NB4 (cell line): ENCODE results near the gene CALD1.

Source experiments
- DNase-seq: peaks from one replicate; pipeline ENCODE4 v3.0.0; 2010; ENCODE audit warnings: low read depth
- H3K4me3 ChIP-seq: one replicate; pipeline ENCODE4 v1.5.1; 2011; ENCODE audit warnings: mild to moderate bottlenecking, low read depth, low read length, moderate library complexity
- MYC ChIP-seq: IDR thresholded peaks from 2 replicates; pipeline ENCODE4 v1.6.1; 2011; ENCODE audit warnings: low read depth, low read length
- POLR2A ChIP-seq: IDR thresholded peaks from 2 replicates; pipeline ENCODE4 v1.6.1; 2011; ENCODE audit warnings: mild to moderate bottlenecking; ENCODE audit not compliant: insufficient read length; ENCODE audit errors: extremely low read depth
- TF ChIP-seq, protein P1 (sequence below): IDR thresholded peaks from 2 replicates; pipeline ENCODE4 v1.6.1; 2011; ENCODE audit warnings: low read depth, low read length
- TF ChIP-seq, protein P2 (sequence below): IDR thresholded peaks from one replicate; pipeline ENCODE4 v1.5.1; 2012; ENCODE audit warnings: low read depth, low read length

Gene CALD1

DNA sequence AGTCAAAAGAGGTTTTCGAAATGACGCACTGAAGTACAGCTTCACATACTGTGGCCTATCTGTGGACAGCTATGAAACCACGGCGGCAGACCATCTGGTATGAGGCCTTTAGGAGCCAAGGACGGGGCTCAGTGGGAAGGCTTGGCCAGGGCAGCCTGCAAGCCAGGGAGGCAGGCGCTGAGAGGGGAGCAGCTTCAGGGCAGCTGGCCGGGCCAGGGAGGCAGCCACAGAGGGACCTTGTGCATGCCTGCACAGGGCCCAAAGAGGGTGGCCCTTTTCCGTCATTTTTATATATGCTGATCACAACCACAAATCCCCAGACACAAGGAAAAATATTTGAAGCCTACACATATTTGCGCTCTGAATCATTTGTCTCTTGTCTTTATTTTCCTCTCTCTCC lies 13.5 kb downstream of the CALD1 start:
- H3K4me3 ChIP-seq: no peak overlapping the region
- TF ChIP-seq, protein P1, sequence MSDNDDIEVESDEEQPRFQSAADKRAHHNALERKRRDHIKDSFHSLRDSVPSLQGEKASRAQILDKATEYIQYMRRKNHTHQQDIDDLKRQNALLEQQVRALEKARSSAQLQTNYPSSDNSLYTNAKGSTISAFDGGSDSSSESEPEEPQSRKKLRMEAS: no peak
- TF ChIP-seq MYC (no peak), POLR2A (no peak)
- TF ChIP-seq, protein P2, sequence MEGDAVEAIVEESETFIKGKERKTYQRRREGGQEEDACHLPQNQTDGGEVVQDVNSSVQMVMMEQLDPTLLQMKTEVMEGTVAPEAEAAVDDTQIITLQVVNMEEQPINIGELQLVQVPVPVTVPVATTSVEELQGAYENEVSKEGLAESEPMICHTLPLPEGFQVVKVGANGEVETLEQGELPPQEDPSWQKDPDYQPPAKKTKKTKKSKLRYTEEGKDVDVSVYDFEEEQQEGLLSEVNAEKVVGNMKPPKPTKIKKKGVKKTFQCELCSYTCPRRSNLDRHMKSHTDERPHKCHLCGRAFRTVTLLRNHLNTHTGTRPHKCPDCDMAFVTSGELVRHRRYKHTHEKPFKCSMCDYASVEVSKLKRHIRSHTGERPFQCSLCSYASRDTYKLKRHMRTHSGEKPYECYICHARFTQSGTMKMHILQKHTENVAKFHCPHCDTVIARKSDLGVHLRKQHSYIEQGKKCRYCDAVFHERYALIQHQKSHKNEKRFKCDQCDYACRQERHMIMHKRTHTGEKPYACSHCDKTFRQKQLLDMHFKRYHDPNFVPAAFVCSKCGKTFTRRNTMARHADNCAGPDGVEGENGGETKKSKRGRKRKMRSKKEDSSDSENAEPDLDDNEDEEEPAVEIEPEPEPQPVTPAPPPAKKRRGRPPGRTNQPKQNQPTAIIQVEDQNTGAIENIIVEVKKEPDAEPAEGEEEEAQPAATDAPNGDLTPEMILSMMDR: no peak
- no peak for DNase-seq

DNA sequence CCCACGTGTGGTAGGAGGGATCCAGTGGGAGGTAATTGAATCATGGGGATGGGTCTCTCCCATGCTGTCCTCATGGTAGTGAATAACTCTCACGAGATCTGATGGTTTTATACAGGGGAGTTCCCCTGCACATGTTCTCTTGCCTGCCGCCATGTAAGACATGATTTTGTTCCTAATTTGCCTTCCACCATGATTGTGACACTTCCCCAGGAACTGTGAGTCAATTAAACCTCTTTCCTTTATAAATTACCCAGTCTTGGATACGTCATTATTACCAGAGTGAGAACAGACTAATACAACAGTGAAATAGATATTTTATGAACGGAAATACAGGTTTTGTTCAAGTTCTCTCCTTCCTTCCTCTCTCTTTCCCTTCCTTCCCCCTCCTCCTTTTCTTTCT lies 15.8 kb downstream of the CALD1 start:
- TF ChIP-seq POLR2A: no peak
- TF ChIP-seq, protein P1: no peak
- TF ChIP-seq MYC: no peak
- DNase-seq: no peak
- no peak overlapping the region for H3K4me3 ChIP-seq

DNA sequence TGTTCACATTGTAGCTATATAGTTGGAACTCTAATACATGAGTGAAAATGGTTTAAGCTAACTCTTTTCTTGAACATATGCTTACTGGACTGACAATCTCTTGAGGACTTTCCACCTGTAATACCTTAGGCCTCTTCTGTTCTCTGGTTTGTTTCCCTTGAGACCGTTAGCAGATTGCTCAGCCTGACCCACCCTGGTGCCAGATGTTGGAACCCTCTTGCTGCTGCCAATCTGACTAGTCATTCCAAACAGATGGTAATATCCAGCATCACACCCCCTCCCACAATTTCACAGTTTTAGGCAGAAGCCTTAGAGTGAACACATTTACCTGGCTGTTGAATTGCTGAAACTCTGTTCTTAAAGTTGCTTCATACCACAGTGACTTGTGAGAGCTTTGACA lies 18.7 kb downstream of the CALD1 start:
- no peak overlapping the region for H3K4me3 ChIP-seq
- DNase-seq: no peak
- TF ChIP-seq MYC (no peak), POLR2A (no peak)
- TF ChIP-seq, protein P1: no peak
- TF ChIP-seq, protein P2: no peak

DNA sequence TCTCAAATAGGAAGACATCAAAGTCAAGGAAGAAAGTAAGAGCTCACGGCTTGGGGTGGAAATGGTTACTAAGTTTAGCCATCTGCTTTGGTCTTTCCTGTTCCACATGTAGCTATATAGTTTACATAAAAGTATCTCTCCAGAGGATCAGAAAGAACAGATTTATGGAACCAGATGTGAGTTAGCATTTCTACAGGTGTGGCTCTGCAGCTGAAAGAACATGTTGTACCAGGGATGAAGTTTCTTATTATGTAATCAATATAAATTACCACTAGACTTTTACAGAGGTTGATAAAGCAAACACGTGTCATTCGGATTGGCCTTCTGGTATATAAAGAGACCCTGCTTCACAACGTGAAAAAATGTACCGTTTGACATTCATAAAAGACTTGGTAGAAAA lies 19.9 kb downstream of the CALD1 start:
- no peak for DNase-seq
- TF ChIP-seq, protein P2: no peak
- TF ChIP-seq MYC (no peak), POLR2A (no peak)
- TF ChIP-seq, protein P1: no peak
- H3K4me3 ChIP-seq: no peak overlapping the region

DNA sequence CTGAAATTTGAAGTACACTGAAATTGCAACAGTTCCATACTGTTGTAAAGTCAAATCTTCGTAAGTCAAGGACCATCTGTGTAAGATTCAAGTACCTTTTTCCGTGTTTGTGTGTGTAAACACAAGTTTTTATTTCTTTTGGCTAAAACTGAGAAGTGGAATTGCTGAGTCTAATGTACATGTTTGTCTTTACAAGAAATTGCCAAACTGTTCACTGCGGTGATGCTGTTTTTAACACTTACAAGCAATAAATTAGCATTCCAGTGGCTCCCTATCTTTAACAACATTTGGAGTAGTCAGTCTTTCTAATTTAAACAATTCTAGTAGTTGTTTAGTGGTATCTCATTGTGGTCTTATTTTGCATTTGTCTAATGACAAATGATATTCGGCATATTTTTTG lies 23.3 kb downstream of the CALD1 start:
- no peak for DNase-seq
- no peak for TF ChIP-seq MYC
- no peak for TF ChIP-seq POLR2A
- TF ChIP-seq, protein P2: no peak
- TF ChIP-seq, protein P1: no peak
- no peak overlapping the region for H3K4me3 ChIP-seq

DNA sequence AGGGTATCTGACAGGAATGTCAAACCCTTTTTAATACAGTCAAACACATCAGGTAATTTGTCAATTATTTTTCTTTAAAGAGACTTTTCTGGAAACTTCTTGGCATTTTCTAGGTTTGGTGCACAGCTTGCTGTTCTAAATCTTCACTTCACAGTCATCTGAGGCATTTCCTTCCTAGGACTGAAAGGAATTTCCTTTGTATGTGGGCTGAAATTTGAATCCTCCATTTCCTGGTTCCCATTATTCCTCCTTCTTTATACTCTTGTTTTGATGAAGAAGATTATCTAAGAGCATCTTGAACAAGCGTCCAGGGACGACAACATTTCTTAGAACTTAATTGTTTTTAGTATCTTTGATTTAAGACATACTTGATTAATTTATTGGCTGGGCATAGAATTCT lies 24.9 kb downstream of the CALD1 start:
- DNase-seq: no peak
- no peak overlapping the region for H3K4me3 ChIP-seq
- TF ChIP-seq, protein P1: no peak
- TF ChIP-seq POLR2A (no peak), MYC (no peak)
- TF ChIP-seq, protein P2: no peak
